Suprapubic skin (tissue), 4 donors: ENCODE data around the gene KIF21B. TPM values are rescaled to one million over a fixed set of nuclear protein-coding genes. Genes with fewer than 3 reads are reported as not detected.

Experiments
- DNase-seq, 2 donors: peaks; one replicate each; pipeline ENCODE4 v3.0.0-alpha.2; 2019; ENCODE audit warnings: low spot score in 2 of 2
- H3K27ac ChIP-seq: fragments of 200-600 bp; sonication (generic); one replicate; pipeline ENCODE4 v1.5.1; 2019
- H3K27me3 ChIP-seq: fragments of 200-600 bp; sonication (generic); one replicate; pipeline ENCODE4 v1.5.1; 2019
- H3K36me3 ChIP-seq: fragments of 200-600 bp; sonication (generic); one replicate; pipeline ENCODE4 v1.5.1; 2019
- H3K4me1 ChIP-seq: fragments of 200-600 bp; sonication (generic); one replicate; pipeline ENCODE4 v1.5.1; 2019
- H3K4me3 ChIP-seq: fragments of 200-600 bp; sonication (generic); one replicate; pipeline ENCODE4 v1.5.1; 2019; ENCODE audit warnings: mild to moderate bottlenecking
- H3K9me3 ChIP-seq: fragments of 200-600 bp; sonication (generic); one replicate; pipeline ENCODE4 v1.5.1; 2019
- EP300 ChIP-seq: sonication (generic); formaldehyde crosslinking; IDR thresholded peaks from one replicate; pipeline ENCODE4 v1.6.1; 2017; ENCODE audit warnings: antibody characterized with exemption
- POLR2A ChIP-seq, 2 donors: fragments of 450-650 bp; IDR thresholded peaks; one replicate each; pipeline ENCODE4 v1.6.1; 2017; ENCODE audit warnings: antibody characterized with exemption in 2 of 2, mild to moderate bottlenecking in 2 of 2, moderate library complexity in 2 of 2
- POLR2AphosphoS5 ChIP-seq, 3 donors: sonication (generic); formaldehyde crosslinking; IDR thresholded peaks; one replicate each; pipeline ENCODE4 v1.6.1; 2017; ENCODE audit warnings: antibody characterized with exemption in 3 of 3
- WGBS: methylation state at CpG from one replicate; pipeline ENCODE4 v1.1.5; 2018; 5-methylcytosine and 5-hydroxymethylcytosine counted together
- total RNA-seq, 4 donors: library from RNA; depleted of rRNA; stranded (reverse); fragments of >200 nt; gene quantifications; one replicate each; pipeline ENCODE4 v1.1.0, GENCODE V29; 2016
- TF ChIP-seq, protein P1 (sequence below), 2 donors: fragments of 200-600 bp in 1 of 2; fragments of 450-650 bp in 1 of 2; sonication (generic) in 1 of 2; IDR thresholded peaks; one replicate each; pipeline ENCODE4 v1.5.1; 2016 to 2019; ENCODE audit warnings: antibody characterized with exemption in 2 of 2, mild to moderate bottlenecking in 1 of 2, moderate library complexity in 1 of 2

The KIF21B gene
- total RNA-seq, 4 donors from 2014 or later: 0.65 to 2.3 (median 1.1) TPM

DNA sequence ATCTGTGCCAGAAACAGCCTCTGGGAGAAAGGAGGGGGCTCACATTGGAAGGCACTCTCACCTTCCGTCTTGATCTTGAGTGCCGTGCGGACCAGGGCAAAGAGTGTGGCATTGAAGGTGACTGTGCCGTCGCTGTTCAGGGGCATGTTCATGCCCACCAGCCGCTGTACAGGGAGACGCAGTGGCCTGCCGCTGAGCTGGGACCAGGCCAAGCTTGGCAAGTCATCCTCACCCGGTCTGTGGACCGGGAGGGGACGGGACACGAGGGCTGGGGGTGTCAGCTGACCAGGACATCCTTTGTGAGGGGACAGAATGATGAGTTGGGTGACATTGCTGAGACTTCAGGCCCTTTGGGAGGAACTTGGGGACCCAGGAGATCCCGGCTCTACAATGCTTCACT is 25.0 kb upstream of the KIF21B start:
- no peak for TF ChIP-seq POLR2A (IDR thresholded peaks at IDR 0.05)
- Histone ChIP-seq H3K4me1 (no peaks in the 10 kb centered on the region), H3K27ac (no peak overlapping the region), H3K4me3 (no peak overlapping the region), H3K36me3 (no peaks in the 10 kb centered on the region), H3K9me3 (no peaks in the 10 kb centered on the region), H3K27me3 (no peaks in the 10 kb centered on the region)
- WGBS: 90% methylated on average over 10 of the region's 13 CpGs
- no peak for DNase-seq

GRCh38 chr1:201044119-201044518 is 20.6 kb upstream of the KIF21B start:
- H3K4me3 ChIP-seq: no peak overlapping the region
- H3K27me3 ChIP-seq: no peaks in the 10 kb centered on the region
- H3K9me3 ChIP-seq: no peaks in the 10 kb centered on the region
- H3K36me3 ChIP-seq: no peaks in the 10 kb centered on the region
- WGBS: 91% methylated on average over 9 of the region's 9 CpGs
- TF ChIP-seq POLR2AphosphoS5 (IDR thresholded peaks at IDR 0.05) (no peak), POLR2A (IDR thresholded peaks at IDR 0.05) (no peak), EP300 (no peak)
- TF ChIP-seq, protein P1, sequence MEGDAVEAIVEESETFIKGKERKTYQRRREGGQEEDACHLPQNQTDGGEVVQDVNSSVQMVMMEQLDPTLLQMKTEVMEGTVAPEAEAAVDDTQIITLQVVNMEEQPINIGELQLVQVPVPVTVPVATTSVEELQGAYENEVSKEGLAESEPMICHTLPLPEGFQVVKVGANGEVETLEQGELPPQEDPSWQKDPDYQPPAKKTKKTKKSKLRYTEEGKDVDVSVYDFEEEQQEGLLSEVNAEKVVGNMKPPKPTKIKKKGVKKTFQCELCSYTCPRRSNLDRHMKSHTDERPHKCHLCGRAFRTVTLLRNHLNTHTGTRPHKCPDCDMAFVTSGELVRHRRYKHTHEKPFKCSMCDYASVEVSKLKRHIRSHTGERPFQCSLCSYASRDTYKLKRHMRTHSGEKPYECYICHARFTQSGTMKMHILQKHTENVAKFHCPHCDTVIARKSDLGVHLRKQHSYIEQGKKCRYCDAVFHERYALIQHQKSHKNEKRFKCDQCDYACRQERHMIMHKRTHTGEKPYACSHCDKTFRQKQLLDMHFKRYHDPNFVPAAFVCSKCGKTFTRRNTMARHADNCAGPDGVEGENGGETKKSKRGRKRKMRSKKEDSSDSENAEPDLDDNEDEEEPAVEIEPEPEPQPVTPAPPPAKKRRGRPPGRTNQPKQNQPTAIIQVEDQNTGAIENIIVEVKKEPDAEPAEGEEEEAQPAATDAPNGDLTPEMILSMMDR (IDR thresholded peaks at IDR 0.05): no peak
- peaks cover 5% of the 10 kb centered on the region for H3K4me1 ChIP-seq
- no peak for DNase-seq
- H3K27ac ChIP-seq: no peak overlapping the region

- no peaks in the 10 kb centered on the region for H3K27me3 ChIP-seq
- WGBS: 39% methylated on average over 10 of the region's 13 CpGs
- TF ChIP-seq POLR2A (IDR thresholded peaks at IDR 0.05): no peak
- no peak for TF ChIP-seq EP300
- TF ChIP-seq, protein P1 (IDR thresholded peaks at IDR 0.05): peak; percentile 56 to 75
- no peak overlapping the region for H3K27ac ChIP-seq
- no peak for DNase-seq
- H3K36me3 ChIP-seq: no peaks in the 10 kb centered on the region
- H3K9me3 ChIP-seq: no peaks in the 10 kb centered on the region
- peaks cover 5% of the 10 kb centered on the region for H3K4me1 ChIP-seq
- H3K4me3 ChIP-seq: no peak overlapping the region
These were observed 19.4 kb upstream of the KIF21B start for GRCh38 chr1:201042779-201043461.

DNA sequence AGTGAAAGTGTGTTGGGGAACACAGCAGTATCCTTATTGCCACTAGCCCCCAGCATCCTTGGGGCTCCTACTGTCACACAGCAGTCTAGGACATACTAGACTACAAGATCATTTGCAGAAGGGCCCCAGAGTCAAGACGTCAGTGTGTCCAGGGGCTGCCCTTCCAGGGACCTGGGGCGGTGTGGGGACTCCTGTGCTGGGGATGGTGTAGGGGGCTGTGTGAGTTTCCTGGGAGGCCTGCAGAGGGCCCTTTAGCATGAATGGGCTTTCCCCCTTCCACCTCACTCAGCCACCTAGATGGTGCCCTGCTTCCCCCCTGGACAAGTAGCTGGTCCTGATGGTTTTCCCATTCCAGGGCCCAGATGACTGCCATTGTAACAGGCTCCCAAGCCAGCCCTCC is 17.5 kb upstream of the KIF21B start:
- 90% methylated on average over 2 of the region's 2 CpGs for WGBS
- TF ChIP-seq, protein P1 (IDR thresholded peaks at IDR 0.05): no peak
- TF ChIP-seq POLR2A (IDR thresholded peaks at IDR 0.05) (no peak), POLR2AphosphoS5 (IDR thresholded peaks at IDR 0.05) (no peak), EP300 (no peak)
- peak in 1 of 2 donors; percentile 44 for DNase-seq
- Histone ChIP-seq H3K4me3 (no peak overlapping the region), H3K4me1 (peaks cover 5% of the 10 kb centered on the region), H3K36me3 (no peaks in the 10 kb centered on the region), H3K9me3 (no peaks in the 10 kb centered on the region), H3K27me3 (peaks cover 4% of the 10 kb centered on the region), H3K27ac (no peak overlapping the region)

DNA sequence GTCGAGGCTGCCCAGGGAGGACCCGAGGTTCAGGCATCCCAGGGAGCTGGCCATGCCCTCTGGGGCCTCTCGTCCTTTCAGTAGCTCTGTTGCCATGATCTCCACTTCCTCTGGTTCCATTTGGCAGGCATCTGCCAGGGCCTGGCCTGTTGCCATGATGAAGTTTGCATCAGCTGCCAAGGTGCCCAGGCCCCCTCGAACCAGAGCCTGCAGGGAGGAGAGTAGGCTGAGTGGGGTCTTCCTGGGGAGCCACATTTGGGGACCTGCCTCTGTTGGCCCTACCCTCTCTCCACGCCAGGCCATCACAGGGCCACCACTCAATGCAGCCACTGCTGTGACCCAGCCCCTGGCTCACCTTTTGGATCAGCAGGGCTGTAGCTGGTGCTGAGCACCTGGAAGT is 16.4 kb upstream of the KIF21B start:
- TF ChIP-seq, protein P1 (IDR thresholded peaks at IDR 0.05): no peak
- TF ChIP-seq POLR2A (IDR thresholded peaks at IDR 0.05): no peak
- TF ChIP-seq EP300: no peak
- TF ChIP-seq POLR2AphosphoS5 (IDR thresholded peaks at IDR 0.05): no peak
- peaks cover 5% of the 10 kb centered on the region for H3K4me1 ChIP-seq
- H3K9me3 ChIP-seq: no peaks in the 10 kb centered on the region
- peaks cover 4% of the 10 kb centered on the region for H3K27me3 ChIP-seq
- H3K36me3 ChIP-seq: no peaks in the 10 kb centered on the region
- DNase-seq: no peak
- WGBS: no CpG with 5 or more reads among the region's 5 CpGs
- H3K4me3 ChIP-seq: no peak overlapping the region
- no peak overlapping the region for H3K27ac ChIP-seq

- DNase-seq: no peak
- no peaks in the 10 kb centered on the region for H3K9me3 ChIP-seq
- no peaks in the 10 kb centered on the region for H3K36me3 ChIP-seq
- no CpG with 5 or more reads among the region's 2 CpGs for WGBS
- H3K4me3 ChIP-seq: no peak overlapping the region
- no peak overlapping the region for H3K27ac ChIP-seq
- H3K4me1 ChIP-seq: peaks cover 5% of the 10 kb centered on the region
- TF ChIP-seq, protein P1 (IDR thresholded peaks at IDR 0.05): no peak
- no peak for TF ChIP-seq POLR2AphosphoS5 (IDR thresholded peaks at IDR 0.05)
- TF ChIP-seq EP300: no peak
- TF ChIP-seq POLR2A (IDR thresholded peaks at IDR 0.05): no peak
- peaks cover 4% of the 10 kb centered on the region for H3K27me3 ChIP-seq
These were observed 15.9 kb upstream of the KIF21B start for GRCh38 chr1:201039418-201039817.
